Prostate gland (tissue), 2 donors: Measurements from ENCODE around the gene CYBC1.

Source experiments
- CTCF ChIP-seq, 4 experiments: fragments of 200-600 bp in 2 of 4; fragments of 450-650 bp in 2 of 4; sonication (generic) in 2 of 4; IDR thresholded peaks; 1 replicate in 3 of 4; 2 replicates in 1 of 4; pipeline ENCODE4 v1.5.1; 2016 to 2019; ENCODE audit warnings: antibody characterized with exemption in 4 of 4, mild to moderate bottlenecking in 2 of 4, moderate library complexity in 2 of 4
- POLR2A ChIP-seq: fragments of 450-650 bp; IDR thresholded peaks from one replicate; pipeline ENCODE4 v1.6.1; 2016; ENCODE audit warnings: antibody characterized with exemption, mild to moderate bottlenecking

GRCh38 chr17:82474223-82475010, 23.9 kb upstream of the CYBC1 start:
- TF ChIP-seq CTCF (IDR thresholded peaks at IDR 0.05) (no peak), POLR2A (no peak)
